Medulla oblongata (tissue), 1 donor: ENCODE measurements around the gene TUBGCP2.
"Not testable (repeated sequence)": the region's sequence is repeated elsewhere in the genome, so short reads cannot be mapped to it uniquely, and the experiment has no call there.

Experiments
- DNase-seq: peaks from one replicate; pipeline ENCODE4 v3.0.0-alpha.2; 2015; ENCODE audit errors: extremely low spot score

Gene TUBGCP2

DNA sequence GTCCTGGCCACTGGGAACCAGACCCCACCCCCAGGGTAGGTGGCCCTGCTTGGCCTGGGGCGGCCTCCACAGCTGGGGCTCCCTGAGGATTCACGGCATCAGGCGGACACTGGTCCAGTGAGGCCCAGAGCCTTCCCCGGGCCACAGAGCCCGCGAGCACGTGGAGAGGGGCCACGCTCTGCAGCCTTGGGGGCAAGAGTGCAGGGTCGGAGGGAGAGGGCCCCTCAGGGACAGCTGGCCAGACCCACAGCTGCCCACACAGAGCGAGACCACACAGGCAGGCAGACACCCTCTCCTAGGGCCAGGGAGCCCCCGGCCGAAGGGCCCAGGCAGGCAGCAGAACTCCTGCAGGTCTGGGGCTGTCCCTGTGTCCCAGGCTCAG is 60.3 kb downstream of the TUBGCP2 start:
- DNase-seq, result no peak

DNA sequence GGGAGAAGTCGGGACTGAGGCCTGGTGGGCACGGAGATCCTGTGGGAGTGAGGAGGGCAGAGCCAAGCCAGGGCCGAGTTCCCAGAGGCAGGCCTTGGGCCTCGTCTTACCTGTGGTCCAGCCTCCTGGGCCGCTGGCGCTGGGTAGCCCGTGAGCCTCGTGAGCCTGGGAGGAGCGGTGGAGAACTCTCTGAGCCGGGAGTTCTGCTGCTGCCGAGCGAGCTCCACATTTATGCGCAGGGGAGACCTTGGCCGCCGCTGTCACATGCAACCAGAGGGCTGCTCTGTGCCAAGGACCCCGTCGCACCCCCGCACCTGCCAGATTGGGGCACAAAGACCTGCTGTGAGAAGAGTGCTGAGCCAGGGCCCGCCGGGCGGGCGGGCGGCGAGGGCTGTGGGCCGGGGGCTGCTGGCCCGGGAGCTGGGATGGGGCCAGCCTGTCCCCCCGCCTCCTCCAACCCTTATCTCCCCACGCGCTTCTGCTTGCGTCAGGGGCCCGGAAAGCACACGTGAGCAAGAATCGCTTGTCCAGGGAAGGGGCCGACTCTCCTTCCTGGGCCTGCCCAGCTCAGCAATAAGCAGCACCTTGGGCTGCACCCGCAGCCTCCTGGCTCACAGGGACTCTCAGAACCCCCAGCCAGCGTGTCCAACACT is 60.9 kb downstream of the TUBGCP2 start:
- DNase-seq, result no peak

- DNase-seq, result no peak
Observed at GRCh38 chr10:133246236-133246626, 62.4 kb downstream of the TUBGCP2 start.

- DNase-seq, result no peak
Observed at GRCh38 chr10:133245439-133246235, 63.0 kb downstream of the TUBGCP2 start.

- no peak for DNase-seq
Observed at GRCh38 chr10:133243593-133243992, 65.1 kb downstream of the TUBGCP2 start.

DNA sequence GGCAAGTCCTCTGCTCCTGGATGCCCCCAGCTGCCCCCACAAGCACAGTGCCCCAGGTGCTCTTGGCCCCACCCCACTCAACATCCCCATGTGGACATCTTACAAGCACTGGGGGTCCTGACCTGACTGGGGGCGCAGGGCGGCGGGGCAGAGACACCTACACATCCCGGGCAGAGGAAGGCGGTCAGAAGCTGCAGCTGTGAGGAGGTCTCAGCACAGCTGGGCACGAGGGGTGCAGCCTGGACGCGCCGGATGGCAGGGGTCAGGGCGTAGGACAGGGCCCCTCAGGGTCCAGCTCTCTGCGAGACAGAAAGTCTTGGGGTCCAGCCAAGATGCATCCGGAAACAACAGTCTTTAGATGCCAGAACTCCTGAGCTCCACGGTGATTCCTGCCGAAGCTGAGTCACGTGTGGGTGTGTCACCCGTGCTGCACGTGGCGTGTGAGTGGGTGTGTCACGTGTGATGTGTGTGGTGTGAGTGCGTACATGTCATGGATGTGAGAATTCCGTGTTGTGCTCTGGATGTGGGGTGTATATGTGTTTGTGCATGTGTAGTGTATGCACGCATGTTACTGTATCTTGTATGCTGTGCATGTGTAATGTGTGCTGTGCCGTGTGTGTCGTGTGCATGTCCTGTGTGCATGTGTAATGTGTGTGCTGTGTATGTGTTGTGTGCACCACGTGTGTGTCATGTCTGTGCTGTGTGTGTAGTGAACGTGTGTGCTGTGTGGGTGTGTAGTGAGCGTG is 65.9 kb downstream of the TUBGCP2 start:
- DNase-seq, result no peak

GRCh38 chr10:133241501-133242205 is 67.0 kb downstream of the TUBGCP2 start:
- no peak for DNase-seq

- no peak for DNase-seq
Observed at GRCh38 chr10:133239990-133240389, 68.7 kb downstream of the TUBGCP2 start.

- DNase-seq, result no peak
Observed at GRCh38 chr10:133238466-133238804, 70.2 kb downstream of the TUBGCP2 start.

GRCh38 chr10:133237588-133238465 is 70.8 kb downstream of the TUBGCP2 start, which contains the start of gene VENTX:
Gene VENTX, plus strand, starts transcription at chr10:133237855. Its CDS starts 60 bp downstream, at chr10:133237915.
- no peak for DNase-seq

- no peak for DNase-seq
Observed at GRCh38 chr10:133237241-133237587, 71.5 kb downstream of the TUBGCP2 start.

GRCh38 chr10:133236401-133237240 is 72.1 kb downstream of the TUBGCP2 start:
- DNase-seq, result no peak

DNA sequence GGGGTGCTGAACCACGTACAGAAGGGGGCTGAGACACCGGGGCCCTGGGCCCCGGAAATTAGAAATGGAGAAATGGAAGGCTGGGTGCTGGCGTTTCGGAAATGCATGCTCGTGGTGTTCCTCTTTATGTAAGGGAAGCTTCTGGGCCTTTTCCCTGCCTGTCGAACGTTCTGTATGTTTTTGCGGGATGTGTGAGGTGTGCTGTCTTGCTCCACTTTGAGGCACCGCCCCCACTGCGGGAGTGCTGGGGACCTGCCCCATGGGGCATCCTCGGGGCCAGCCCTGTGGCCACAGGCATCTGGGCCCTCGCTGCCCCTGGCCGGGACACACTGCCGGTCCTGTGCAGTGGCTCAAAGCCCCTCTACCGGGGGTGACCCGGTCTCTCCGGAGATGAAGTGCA is 72.7 kb downstream of the TUBGCP2 start:
- DNase-seq, result peak; percentile 36

DNA sequence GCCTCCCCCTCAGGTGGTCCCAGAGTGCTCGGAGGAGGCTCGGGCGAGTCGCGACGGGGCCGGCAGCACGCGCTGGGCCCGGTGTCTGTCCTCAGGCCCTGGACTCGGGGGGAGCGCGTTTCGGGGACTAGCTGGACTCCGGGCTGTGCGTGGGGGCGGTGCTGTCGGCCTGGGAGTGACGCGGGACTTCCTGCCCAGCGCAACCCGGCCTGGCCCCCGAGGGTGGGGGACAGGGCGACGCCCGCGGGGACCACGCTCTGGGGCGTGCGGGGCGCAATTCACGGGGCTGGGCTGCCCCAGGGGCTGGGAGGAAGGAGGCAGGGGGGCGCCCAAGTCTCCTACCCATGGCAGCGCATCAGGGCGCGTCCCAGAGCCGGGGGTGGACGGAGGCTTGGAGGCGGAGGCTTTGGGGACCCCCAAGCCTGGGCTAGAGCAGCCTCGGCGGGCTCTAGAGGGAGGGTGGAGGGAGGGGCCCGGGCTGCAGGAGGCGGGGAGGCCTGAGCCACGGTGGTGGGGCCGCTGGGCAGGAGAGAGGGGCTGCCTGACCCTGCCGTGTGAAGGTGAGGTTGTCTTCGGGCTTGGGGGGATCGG is 73.3 kb downstream of the TUBGCP2 start:
- DNase-seq, result no peak

GRCh38 chr10:133234796-133235195 is 73.9 kb downstream of the TUBGCP2 start:
- DNase-seq, result not testable (repeated sequence)

DNA sequence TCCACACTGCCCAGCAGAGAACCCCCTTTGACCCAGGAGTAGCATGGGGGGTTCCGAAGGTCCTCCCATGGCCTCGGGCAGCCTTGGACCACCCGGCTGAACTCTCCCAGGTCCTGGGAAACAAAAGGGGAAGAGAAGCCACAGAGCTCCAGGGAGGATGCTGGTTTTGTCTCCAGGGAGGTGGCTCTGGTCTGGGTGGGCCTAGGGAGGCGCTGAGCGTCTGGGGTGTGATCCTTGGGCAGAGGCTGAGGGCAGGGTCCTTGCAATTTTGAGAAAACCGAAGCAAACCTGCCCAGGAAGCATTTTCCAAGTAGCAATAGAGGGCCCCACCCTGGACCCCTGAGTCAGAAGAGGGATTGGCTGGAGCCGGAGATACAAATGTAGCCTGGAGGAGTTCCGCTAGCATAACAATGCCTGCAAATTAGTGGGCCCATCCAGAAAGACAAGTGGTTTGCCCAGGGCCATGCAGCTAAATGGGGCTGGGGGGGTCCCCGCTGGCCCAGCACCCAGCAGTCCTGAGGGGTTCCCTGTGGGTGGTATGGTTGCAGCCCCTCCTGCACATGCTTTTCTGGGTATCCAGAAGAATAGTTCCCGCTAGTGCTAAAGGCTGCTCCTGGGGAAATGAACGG is 76.6 kb downstream of the TUBGCP2 start:
- no peak for DNase-seq

- DNase-seq, result no peak
Observed at GRCh38 chr10:133231244-133231945, 77.3 kb downstream of the TUBGCP2 start.

DNA sequence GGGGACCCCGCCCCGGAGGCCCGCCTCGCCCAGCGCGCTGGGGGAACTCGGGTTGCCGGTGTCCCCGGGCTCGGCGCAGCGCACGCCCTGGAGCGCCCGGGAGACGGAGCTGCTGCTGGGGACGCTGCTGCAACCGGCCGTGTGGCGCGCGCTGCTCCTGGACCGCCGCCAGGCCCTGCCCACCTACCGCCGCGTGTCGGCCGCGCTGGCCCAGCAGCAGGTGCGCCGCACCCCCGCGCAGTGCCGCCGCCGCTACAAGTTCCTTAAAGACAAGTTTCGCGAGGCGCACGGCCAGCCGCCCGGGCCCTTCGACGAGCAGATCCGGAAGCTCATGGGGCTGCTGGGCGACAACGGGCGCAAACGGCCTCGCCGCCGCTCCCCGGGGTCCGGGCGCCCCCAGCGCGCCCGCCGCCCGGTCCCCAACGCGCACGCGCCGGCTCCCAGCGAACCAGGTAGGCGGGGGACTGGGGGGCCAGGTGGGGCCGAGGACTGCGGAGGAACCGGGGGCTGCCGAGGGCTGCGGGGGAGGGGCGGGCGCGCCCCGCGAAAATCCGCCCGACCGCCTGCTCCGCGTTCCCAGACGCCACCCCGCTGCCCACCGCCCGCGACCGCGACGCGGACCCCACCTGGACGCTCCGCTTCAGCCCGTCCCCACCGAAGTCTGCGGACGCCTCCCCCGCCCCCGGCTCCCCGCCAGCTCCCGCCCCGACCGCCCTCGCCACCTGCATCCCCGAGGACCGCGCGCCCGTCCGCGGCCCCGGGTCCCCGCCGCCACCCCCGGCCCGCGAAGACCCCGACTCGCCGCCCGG is 78.1 kb downstream of the TUBGCP2 start:
- no peak for DNase-seq
